Measurements from ENCODE around the gene TRAPPC2B. TPM values are rescaled to one million over a fixed set of nuclear protein-coding genes. Genes with fewer than 3 reads are reported as not detected.

TRAPPC2B gene
- total and polyA plus RNA-seq, 2 of the 13 experiments (the other 11 are each of a cell fraction or from before 2014, with no cell fraction given), result 13.3 to 17.7 TPM

DNA sequence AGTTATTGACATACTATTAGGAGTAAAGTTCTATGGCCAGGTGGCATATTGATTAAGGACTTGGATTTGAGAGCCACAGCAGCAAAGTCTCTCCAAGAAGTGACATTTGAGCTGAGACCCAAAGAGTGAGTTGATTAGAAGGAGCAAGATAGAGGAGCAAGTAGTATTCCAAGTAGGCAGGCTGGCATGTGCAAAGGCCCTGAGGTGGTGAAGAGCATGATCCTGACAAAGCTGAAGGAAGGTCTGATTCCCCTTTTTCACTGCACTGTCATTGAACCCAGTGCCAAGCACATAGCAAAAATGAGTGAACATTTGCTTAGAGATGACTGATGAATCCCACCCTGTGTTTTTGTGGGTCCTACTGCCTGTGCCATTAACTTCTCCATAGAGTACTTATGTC is 38.4 kb upstream of the TRAPPC2B start (continued):
- TF ChIP-seq SKIL (CRISPR knock-in tag; IDR thresholded peaks at IDR 0.05; ENCODE audit: borderline replicate concordance) (no peak), ZNF770 (CRISPR knock-in tag; IDR thresholded peaks at IDR 0.05) (no peak)

GRCh38 chr19:57327993-57328392 is 35.4 kb upstream of the TRAPPC2B start:
- H3K4me2 ChIP-seq (ENCODE audit: low read depth, low read length), result no peak overlapping the region
- CTCF ChIA-PET (ENCODE audit: low intra/inter-chr PET ratio, low total read pairs), result no interaction called here
- no peak overlapping the region for H3K9ac ChIP-seq (ENCODE audit: insufficient read depth, low read depth, low read length)
- POLR2A ChIA-PET, result no interaction called here
- WGBS (ENCODE audit: low lambda C conversion rate), result 96% methylated on average over 8 of the region's 8 CpGs
- no peaks in the 10 kb centered on the region for H3K27me3 ChIP-seq (ENCODE audit: control insufficient read depth in 1 of 2, insufficient read depth in 2 of 2, low read length in 2 of 2)
- DNase-seq (ENCODE audit: low spot score), result no peak
- H3K27ac ChIP-seq (ENCODE audit: extremely low read length, insufficient read depth, low read length), result no peak overlapping the region
- no peak overlapping the region for H3K4me3 ChIP-seq (replicated peaks in 1 of 3; ENCODE audit: insufficient read depth in 1 of 3, low read depth in 2 of 3, low read length in 3 of 3)
- H2AFZ ChIP-seq (ENCODE audit: low read length), result no peak overlapping the region
- ATAC-seq, result no peak
- peaks cover 2% of the 10 kb centered on the region for H3K79me2 ChIP-seq (ENCODE audit: insufficient read depth, low read length)
- in situ Hi-C loops (cut with HindIII; ENCODE audit: extremely low pct_ligation_motif_present, low pct_unique_long_range_greater_than_20kb), result no loop called here
- 0 out of 2 replicates have a peak, but pooled peaks cover under 1% of the 10 kb centered on the region for H3K4me1 ChIP-seq (ENCODE audit: insufficient read depth, low read length)
- no peaks in the 10 kb centered on the region for H3K9me3 ChIP-seq (ENCODE audit: low read length)
- TSS peak; percentile 21 for BruUV-seq (replicated peaks)
- H3K36me3 ChIP-seq (replicated peaks in 1 of 2; ENCODE audit: control insufficient read depth in 1 of 2, insufficient read depth in 2 of 2, low read length in 2 of 2), result peaks cover 21 to 53% of the 10 kb centered on the region in 2 experiments
- FAIRE-seq, result no peak
- intact Hi-C loops (cut with micrococcal nuclease; ENCODE audit: unreplicated experiment), result no loop called here
- no peaks in the 10 kb centered on the region for H4K20me1 ChIP-seq (ENCODE audit: insufficient read depth, low read length)
- TF ChIP-seq HNRNPLL (IDR thresholded peaks at IDR 0.05; ENCODE audit: low read depth, low read length, poor library complexity, severe bottlenecking) (no peak), ZSCAN21 (CRISPR knock-in tag; IDR thresholded peaks at IDR 0.05; ENCODE audit: borderline replicate concordance) (no peak), ZNF367 (CRISPR knock-in tag; IDR thresholded peaks at IDR 0.05; ENCODE audit: borderline replicate concordance) (no peak), KDM5B (CRISPR knock-in tag; IDR thresholded peaks at IDR 0.05; ENCODE audit: borderline replicate concordance) (no peak), SALL2 (CRISPR knock-in tag; IDR thresholded peaks at IDR 0.05) (no peak), SMC3 (IDR thresholded peaks at IDR 0.05; ENCODE audit: low read length) (no peak), MAFG (CRISPR knock-in tag; IDR thresholded peaks at IDR 0.05) (no peak), GTF2F1 (IDR thresholded peaks at IDR 0.05; ENCODE audit: low read length) (no peak), SRSF4 (IDR thresholded peaks at IDR 0.05; ENCODE audit: low read depth, low read length, poor library complexity, severe bottlenecking) (no peak), ATF7-NPFF (CRISPR knock-in tag; IDR thresholded peaks at IDR 0.05; ENCODE audit: low read depth) (no peak), TEAD3 (CRISPR knock-in tag; optimal IDR thresholded peaks at IDR 0.05; ENCODE audit: borderline replicate concordance) (no peak), MTA3 (CRISPR knock-in tag; IDR thresholded peaks at IDR 0.05) (no peak), MIER3 (CRISPR knock-in tag; IDR thresholded peaks at IDR 0.05; ENCODE audit: borderline replicate concordance) (no peak), MED1 (CRISPR knock-in tag; IDR thresholded peaks at IDR 0.05) (no peak)
- TF ChIP-seq, protein P1, sequence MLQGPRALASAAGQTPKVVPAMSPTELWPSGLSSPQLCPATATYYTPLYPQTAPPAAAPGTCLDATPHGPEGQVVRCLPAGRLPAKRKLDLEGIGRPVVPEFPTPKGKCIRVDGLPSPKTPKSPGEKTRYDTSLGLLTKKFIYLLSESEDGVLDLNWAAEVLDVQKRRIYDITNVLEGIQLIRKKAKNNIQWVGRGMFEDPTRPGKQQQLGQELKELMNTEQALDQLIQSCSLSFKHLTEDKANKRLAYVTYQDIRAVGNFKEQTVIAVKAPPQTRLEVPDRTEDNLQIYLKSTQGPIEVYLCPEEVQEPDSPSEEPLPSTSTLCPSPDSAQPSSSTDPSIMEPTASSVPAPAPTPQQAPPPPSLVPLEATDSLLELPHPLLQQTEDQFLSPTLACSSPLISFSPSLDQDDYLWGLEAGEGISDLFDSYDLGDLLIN (CRISPR knock-in tag; IDR thresholded peaks at IDR 0.05; ENCODE audit: borderline replicate concordance), result no peak
- TF ChIP-seq, protein P2, sequence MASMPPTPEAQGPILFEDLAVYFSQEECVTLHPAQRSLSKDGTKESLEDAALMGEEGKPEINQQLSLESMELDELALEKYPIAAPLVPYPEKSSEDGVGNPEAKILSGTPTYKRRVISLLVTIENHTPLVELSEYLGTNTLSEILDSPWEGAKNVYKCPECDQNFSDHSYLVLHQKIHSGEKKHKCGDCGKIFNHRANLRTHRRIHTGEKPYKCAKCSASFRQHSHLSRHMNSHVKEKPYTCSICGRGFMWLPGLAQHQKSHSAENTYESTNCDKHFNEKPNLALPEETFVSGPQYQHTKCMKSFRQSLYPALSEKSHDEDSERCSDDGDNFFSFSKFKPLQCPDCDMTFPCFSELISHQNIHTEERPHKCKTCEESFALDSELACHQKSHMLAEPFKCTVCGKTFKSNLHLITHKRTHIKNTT (CRISPR knock-in tag; IDR thresholded peaks at IDR 0.05), result no peak
